IPS-NIHi11 (cell line): ENCODE results near the gene SORT1.

ENCODE experiments used
- DNase-seq: peaks from one replicate; pipeline ENCODE4 v3.0.0; 2012; ENCODE audit warnings: mixed read lengths, low spot score

SORT1 gene

GRCh38 chr1:109259674-109260557, 137.8 kb downstream of the SORT1 start:
- peak; percentile 51 for DNase-seq
